Measurements from ENCODE around the gene CDK6.

- TF ChIP-seq JUND (IDR thresholded peaks at IDR 0.05) (no peak), CTCF (IDR thresholded peaks at IDR 0.05; ENCODE audit: low read depth, low read length, missing input control) (no peak), MAX (IDR thresholded peaks at IDR 0.05) (no peak), REST (IDR thresholded peaks at IDR 0.05) (no peak), GABPA (IDR thresholded peaks at IDR 0.05 in 1 of 2, conservative IDR thresholded peaks at IDR 0.05 in 1 of 2) (no peak)
Measured at GRCh38 chr7:92850516-92850915, 14.1 kb upstream of the CDK6 start.

All from liver (tissue), 3 donors.